Fibroblast of lung (primary cell): ENCODE data around the gene ARHGAP28.

Experiments used
- CTCF ChIP-seq, 2 donors: IDR thresholded peaks in 1 of 2; conservative IDR thresholded peaks in 1 of 2; 1 replicate in 1 of 2; 2 replicates in 1 of 2; pipeline ENCODE4 v1.5.1; 2011 to 2012; ENCODE audit warnings: low read length in 2 of 2, control low read depth in 1 of 2, inconsistent platforms in 1 of 2, low read depth in 1 of 2, mild to moderate bottlenecking in 1 of 2
- EZH2 ChIP-seq: IDR thresholded peaks from 2 replicates; pipeline ENCODE4 v1.5.1; 2012; ENCODE audit warnings: low read length, control low read depth, mild to moderate bottlenecking; ENCODE audit errors: missing control alignments

GRCh38 chr18:6764382-6764781 lies 34.9 kb downstream of the ARHGAP28 start:
- TF ChIP-seq CTCF (conservative IDR thresholded peaks at IDR 0.05 in 1 of 2, IDR thresholded peaks at IDR 0.05 in 1 of 2; ENCODE audit: low read depth in 1 of 2, low read length in 2 of 2) (no peak), EZH2 (no peak)
